ENCODE data around the gene LMF2.
A peak's percentile ranks its signal among the peaks of the same experiment; 100 is the strongest.
"Not testable (repeated sequence)": the region's sequence is repeated elsewhere in the genome, so short reads cannot be mapped to it uniquely, and the experiment has no call there.

Gene LMF2

GRCh38 chr22:50523458-50523805 lies 15.9 kb upstream of the LMF2 start:
- DNase-seq (ENCODE audit: low read depth in 3 of 3): no peak

GRCh38 chr22:50522806-50523438 lies 15.4 kb upstream of the LMF2 start:
- no peak for DNase-seq (ENCODE audit: low read depth in 3 of 3)

- DNase-seq (ENCODE audit: low read depth in 3 of 3): no peak
Measured at GRCh38 chr22:50522208-50522805, 14.8 kb upstream of the LMF2 start.

GRCh38 chr22:50521710-50522109 lies 14.2 kb upstream of the LMF2 start:
- DNase-seq (ENCODE audit: low read depth in 3 of 3): no peak

- DNase-seq (ENCODE audit: low read depth in 3 of 3): no peak
Measured at GRCh38 chr22:50520826-50521453, 13.4 kb upstream of the LMF2 start.

GRCh38 chr22:50520184-50520583 lies 12.7 kb upstream of the LMF2 start:
- DNase-seq (ENCODE audit: low read depth in 3 of 3): not testable (repeated sequence)

GRCh38 chr22:50519151-50519550 lies 11.6 kb upstream of the LMF2 start:
- DNase-seq (ENCODE audit: low read depth in 3 of 3): no peak

GRCh38 chr22:50518606-50519005 lies 11.1 kb upstream of the LMF2 start:
- DNase-seq (ENCODE audit: low read depth in 3 of 3): no peak

- no peak for DNase-seq (ENCODE audit: low read depth in 3 of 3)
Measured at GRCh38 chr22:50517495-50518260, 10.2 kb upstream of the LMF2 start.

- no peak for DNase-seq (ENCODE audit: low read depth in 3 of 3)
Measured at GRCh38 chr22:50516891-50517290, 9.4 kb upstream of the LMF2 start.

- DNase-seq (ENCODE audit: low read depth in 3 of 3): no peak
Measured at GRCh38 chr22:50516068-50516467, 8.6 kb upstream of the LMF2 start.

- no peak for DNase-seq (ENCODE audit: low read depth in 3 of 3)
Measured at GRCh38 chr22:50513175-50513574, 5.7 kb upstream of the LMF2 start.

GRCh38 chr22:50508897-50509296 lies 1.4 kb upstream of the LMF2 start:
- DNase-seq (ENCODE audit: low read depth in 3 of 3): no peak

- DNase-seq (ENCODE audit: low read depth in 3 of 3): peak; percentile 96 to 98 (median 97)
Measured at GRCh38 chr22:50507991-50508884, 736 bp upstream of the LMF2 start, which contains the start of gene NCAPH2. NCAPH2 (plus strand) TSS chr22:50508224; CDS start chr22:50508338, 114 bp downstream.

GRCh38 chr22:50506611-50507420 lies 686 bp downstream of the LMF2 start:
- no peak for DNase-seq (ENCODE audit: low read depth in 3 of 3)

- DNase-seq (ENCODE audit: low read depth in 3 of 3): no peak
Measured at GRCh38 chr22:50505776-50506610, 1.5 kb downstream of the LMF2 start.

GRCh38 chr22:50505276-50505775 lies 2.2 kb downstream of the LMF2 start:
- no peak for DNase-seq (ENCODE audit: low read depth in 3 of 3)

GRCh38 chr22:50504369-50505211 lies 2.9 kb downstream of the LMF2 start:
- no peak for DNase-seq (ENCODE audit: low read depth in 3 of 3)

Data from stimulated activated CD4-positive, alpha-beta T cell treated with anti-CD3 and anti-CD28 coated beads, TNF-alpha, amount 100 ng/mL, for 48 hours (primary cell).